GM10248 (cell line): ENCODE results near the gene SIK3.

Experiments
- CTCF ChIA-PET: fragments of 300-600 bp; sonication (Branson Sonifier 250); formaldehyde crosslinking; extraction: SDS; loops from one replicate; lab custom pipeline; 2021; ENCODE audit warnings: antibody characterized with exemption; lab: Yijun Ruan, JAX
- POLR2A ChIA-PET: fragments of 350-650 bp; sonication (Branson Sonifier 250); formaldehyde crosslinking; extraction: SDS; loops from one replicate; lab custom pipeline; 2020; ENCODE audit warnings: antibody characterized with exemption; lab: Yijun Ruan, JAX
- DNase-seq: peaks from one replicate; pipeline ENCODE4 v3.0.0; 2012; ENCODE audit errors: extremely low spot score
- TF ChIP-seq, protein P1 (sequence below): IDR thresholded peaks from 2 replicates; pipeline ENCODE4 v1.5.1; 2012; ENCODE audit warnings: mild to moderate bottlenecking, low read depth; ENCODE audit errors: extremely low read depth, missing control alignments, control extremely low read depth

Gene SIK3

GRCh38 chr11:116916886-116917285, 181.3 kb downstream of the SIK3 start:
- CTCF ChIA-PET = interaction anchor here (0.8 to 2.6 kb wide), 11 partner anchors 8 to 264 kb away, joined by 3 to 14 read pairs (median 4); partner anchors contain the start of gene SIK3
- POLR2A ChIA-PET = no interaction called here
- DNase-seq = no peak
- TF ChIP-seq, protein P1, sequence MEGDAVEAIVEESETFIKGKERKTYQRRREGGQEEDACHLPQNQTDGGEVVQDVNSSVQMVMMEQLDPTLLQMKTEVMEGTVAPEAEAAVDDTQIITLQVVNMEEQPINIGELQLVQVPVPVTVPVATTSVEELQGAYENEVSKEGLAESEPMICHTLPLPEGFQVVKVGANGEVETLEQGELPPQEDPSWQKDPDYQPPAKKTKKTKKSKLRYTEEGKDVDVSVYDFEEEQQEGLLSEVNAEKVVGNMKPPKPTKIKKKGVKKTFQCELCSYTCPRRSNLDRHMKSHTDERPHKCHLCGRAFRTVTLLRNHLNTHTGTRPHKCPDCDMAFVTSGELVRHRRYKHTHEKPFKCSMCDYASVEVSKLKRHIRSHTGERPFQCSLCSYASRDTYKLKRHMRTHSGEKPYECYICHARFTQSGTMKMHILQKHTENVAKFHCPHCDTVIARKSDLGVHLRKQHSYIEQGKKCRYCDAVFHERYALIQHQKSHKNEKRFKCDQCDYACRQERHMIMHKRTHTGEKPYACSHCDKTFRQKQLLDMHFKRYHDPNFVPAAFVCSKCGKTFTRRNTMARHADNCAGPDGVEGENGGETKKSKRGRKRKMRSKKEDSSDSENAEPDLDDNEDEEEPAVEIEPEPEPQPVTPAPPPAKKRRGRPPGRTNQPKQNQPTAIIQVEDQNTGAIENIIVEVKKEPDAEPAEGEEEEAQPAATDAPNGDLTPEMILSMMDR = no peak

- ChIA-PET CTCF (interaction anchor here (0.8 to 2.0 kb wide), 4 partner anchors 7 to 183 kb away, joined by 3 to 7 read pairs (median 4); partner anchors contain the start of gene SIK3), POLR2A (no interaction called here)
- DNase-seq = no peak
- TF ChIP-seq, protein P1 = no peak
These were observed 182.2 kb downstream of the SIK3 start for GRCh38 chr11:116916052-116916451.

GRCh38 chr11:116913000-116913399, 185.2 kb downstream of the SIK3 start:
- TF ChIP-seq, protein P1 = no peak
- ChIA-PET CTCF (interaction anchor here (2.1 kb wide), 1 partner anchor 13 kb away, joined by 4 read pairs; no protein-coding TSS in a partner anchor), POLR2A (no interaction called here)
- no peak for DNase-seq

DNA sequence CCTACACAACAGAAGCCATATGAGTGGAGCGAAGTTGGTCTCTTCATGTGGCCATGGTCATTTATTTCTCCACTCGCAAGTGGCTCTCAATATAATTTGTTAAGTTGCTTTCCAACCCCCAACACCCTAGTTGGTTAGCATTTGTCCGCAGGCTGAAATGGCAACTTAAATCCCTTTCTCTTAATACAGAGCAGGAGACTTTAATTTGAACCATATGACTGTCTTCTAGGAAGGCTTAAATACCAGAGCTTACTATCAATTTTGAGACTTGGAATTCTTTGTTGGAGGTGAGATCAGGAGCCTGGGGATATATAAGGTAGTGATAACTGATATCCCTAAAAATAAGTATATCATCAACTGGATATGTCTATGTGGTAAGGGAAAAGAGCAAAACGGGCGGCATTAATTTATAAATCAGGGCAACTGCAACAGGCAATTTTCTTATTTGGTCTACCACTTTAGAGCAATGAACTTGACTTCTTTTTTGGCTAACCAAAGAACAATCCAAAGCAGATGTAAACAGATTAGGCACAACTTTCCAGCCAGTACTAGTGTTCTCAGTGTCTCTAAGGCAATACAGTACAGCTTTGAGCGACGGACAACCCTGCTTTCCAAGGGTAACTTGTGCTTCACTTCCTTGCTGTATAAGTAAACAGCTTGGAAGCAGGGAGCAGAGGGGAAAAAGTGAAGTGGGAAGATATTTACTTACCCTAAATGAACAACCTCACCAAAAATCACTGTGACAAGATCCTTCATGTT, 186.1 kb downstream of the SIK3 start:
- no peak for DNase-seq
- TF ChIP-seq, protein P1 = no peak
- ChIA-PET POLR2A (no interaction called here), CTCF (interaction anchor here (1.1 to 2.1 kb wide), 2 partner anchors 11 to 14 kb away, joined by 3 to 9 read pairs; no protein-coding TSS in a partner anchor)

DNA sequence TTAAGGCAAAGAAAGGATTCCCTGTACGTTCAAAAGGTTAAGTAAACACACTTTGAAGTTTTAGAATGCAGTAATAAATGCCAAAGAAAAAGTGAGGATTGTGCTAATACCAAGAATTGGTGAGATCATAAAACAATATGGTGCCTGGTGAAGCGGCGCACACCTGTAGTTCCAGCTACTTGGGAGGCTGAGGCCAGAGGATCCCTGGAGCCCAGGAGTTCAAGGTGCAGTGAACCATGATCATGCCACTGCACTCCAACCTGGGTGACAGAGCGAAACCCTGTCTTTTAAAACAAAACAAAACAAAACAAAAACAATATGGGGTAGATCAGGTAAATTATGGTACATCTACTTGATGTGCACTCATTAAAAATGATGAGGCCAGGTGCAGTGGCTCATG, 187.4 kb downstream of the SIK3 start:
- DNase-seq = no peak
- ChIA-PET CTCF (interaction anchor here (1.0 to 2.1 kb wide), 7 partner anchors 9 to 57 kb away, joined by 3 to 9 read pairs (median 3); no protein-coding TSS in a partner anchor), POLR2A (no interaction called here)
- TF ChIP-seq, protein P1 = no peak

DNA sequence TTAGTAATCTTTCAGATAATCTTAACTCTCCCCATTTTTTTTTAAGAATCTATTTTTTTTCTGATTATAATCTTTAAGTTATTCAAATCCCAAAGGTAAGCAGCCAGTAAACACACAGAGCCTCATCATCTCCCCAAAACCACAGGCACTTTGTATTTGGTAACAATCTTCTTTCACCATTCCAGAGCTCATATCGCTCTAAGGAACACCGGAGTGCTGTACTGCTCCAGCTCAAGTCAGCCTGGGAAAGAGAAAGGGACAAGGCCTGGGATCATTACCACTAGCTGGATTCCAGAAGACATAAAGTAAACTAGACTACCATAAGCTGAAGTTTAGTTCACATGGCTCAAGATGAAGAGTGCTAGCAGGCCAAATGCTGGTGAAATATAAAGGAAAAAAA, 187.8 kb downstream of the SIK3 start:
- no peak for DNase-seq
- ChIA-PET CTCF (interaction anchor here (1.0 to 2.1 kb wide), 7 partner anchors 16 to 57 kb away, joined by 3 to 9 read pairs (median 4); no protein-coding TSS in a partner anchor), POLR2A (no interaction called here)
- TF ChIP-seq, protein P1 = no peak
